GM23338 (cell line): ENCODE results near the gene RADIL. TPM values are rescaled to one million over a fixed set of nuclear protein-coding genes. Genes with fewer than 3 reads are reported as not detected.

Experiments
- ATAC-seq: fragments of 200-7000 bp; cut with Tn5 transposase; 3 replicates; pipeline ENCODE4 v1.9.1; 2020
- DNase-seq: peaks from one replicate; pipeline ENCODE4 v3.0.0-alpha.2; 2015; ENCODE audit warnings: low spot score
- H2AFZ ChIP-seq: fragments of 200-600 bp; sonication (generic); 2 replicates; pipeline ENCODE4 v1.8.0; 2016; ENCODE audit warnings: antibody characterized with exemption, mild to moderate bottlenecking, moderate library complexity
- H3F3A ChIP-seq: fragments of 200-600 bp; sonication (generic); replicated peaks from 2 replicates; pipeline ENCODE4 v1.8.0; 2017; ENCODE audit warnings: antibody characterized with exemption, mixed run types, low read depth
- H3K27ac ChIP-seq: fragments of 200-600 bp; sonication (generic); 2 replicates; pipeline ENCODE4 v1.6.1; 2016; ENCODE audit warnings: low read depth
- H3K27me3 ChIP-seq: fragments of 200-600 bp; sonication (generic); 2 replicates; pipeline ENCODE4 v1.8.0; 2016; ENCODE audit warnings: mild to moderate bottlenecking, mixed run types, moderate library complexity; ENCODE audit not compliant: insufficient read depth
- H3K36me3 ChIP-seq: fragments of 200-600 bp; sonication (generic); 2 replicates; pipeline ENCODE4 v1.8.0; 2016; ENCODE audit warnings: mild to moderate bottlenecking; ENCODE audit not compliant: insufficient read depth
- H3K4me1 ChIP-seq: fragments of 200-600 bp; sonication (generic); 2 replicates; pipeline ENCODE4 v1.8.0; 2016; ENCODE audit warnings: mild to moderate bottlenecking, moderate library complexity; ENCODE audit not compliant: insufficient read depth
- H3K4me2 ChIP-seq: fragments of 200-600 bp; sonication (generic); 2 replicates; pipeline ENCODE4 v1.7.1; 2017; ENCODE audit warnings: mixed run types
- H3K4me3 ChIP-seq: fragments of 200-600 bp; sonication (generic); 2 replicates; pipeline ENCODE4 v1.6.1; 2016; ENCODE audit warnings: mixed run types
- H3K79me2 ChIP-seq: fragments of 200-600 bp; sonication (generic); replicated peaks from 2 replicates; pipeline ENCODE4 v1.8.0; 2017; ENCODE audit warnings: mild to moderate bottlenecking; ENCODE audit not compliant: insufficient read depth
- H3K9me2 ChIP-seq: fragments of 200-600 bp; sonication (generic); 2 replicates; pipeline ENCODE4 v1.8.0; 2017; ENCODE audit not compliant: insufficient read depth
- H4K20me1 ChIP-seq: fragments of 200-600 bp; sonication (generic); replicated peaks from 2 replicates; pipeline ENCODE4 v1.8.0; 2017; ENCODE audit warnings: mild to moderate bottlenecking; ENCODE audit not compliant: insufficient read depth
- H3K27ac Mint-ChIP-seq: 2 replicates; pipeline ENCODE4 v1.8.0; 2020; ENCODE audit warnings: inconsistent platforms, mild to moderate bottlenecking, moderate library complexity, mixed read lengths
- H3K27me3 Mint-ChIP-seq: 3 replicates; pipeline ENCODE4 v1.8.0; 2022; ENCODE audit warnings: low read depth, mild to moderate bottlenecking, moderate library complexity, mixed read lengths, inconsistent platforms; ENCODE audit not compliant: insufficient read depth, poor library complexity
- H3K36me3 Mint-ChIP-seq: 3 replicates; pipeline ENCODE4 v1.8.0; 2021; ENCODE audit warnings: low read depth, mild to moderate bottlenecking, inconsistent platforms, moderate library complexity, mixed read lengths
- H3K4me1 Mint-ChIP-seq: 3 replicates; pipeline ENCODE4 v1.8.0; 2020; ENCODE audit warnings: mild to moderate bottlenecking, inconsistent platforms, mixed read lengths
- H3K4me3 Mint-ChIP-seq: 3 replicates; pipeline ENCODE4 v1.8.0; 2021; ENCODE audit warnings: moderate library complexity, mild to moderate bottlenecking, inconsistent platforms, mixed read lengths
- H3K9me3 Mint-ChIP-seq: 3 replicates; pipeline ENCODE4 v1.8.0; 2020; ENCODE audit warnings: moderate library complexity, mild to moderate bottlenecking, inconsistent platforms, mixed read lengths
- CREB1 ChIP-seq: fragments of 250-450 bp; sonication (Bioruptor Pico); IDR thresholded peaks from 2 replicates; pipeline ENCODE4 v1.5.0; 2020; ENCODE audit warnings: low read depth, mild to moderate bottlenecking, moderate library complexity
- EZH2 ChIP-seq: fragments of 200-600 bp; sonication (generic); IDR thresholded peaks from one replicate; pipeline ENCODE4 v1.8.0; 2017; ENCODE audit warnings: antibody characterized with exemption, mild to moderate bottlenecking, low read depth; ENCODE audit not compliant: unreplicated experiment
- EZH2phosphoT487 ChIP-seq: fragments of 200-600 bp; sonication (generic); IDR thresholded peaks from one replicate; pipeline ENCODE4 v1.8.1; 2018; ENCODE audit warnings: antibody characterized with exemption; ENCODE audit not compliant: unreplicated experiment
- POLR2AphosphoS5 ChIP-seq: IDR thresholded peaks from 2 replicates; pipeline ENCODE4 v1.6.1; 2016; ENCODE audit warnings: antibody characterized with exemption, low read depth
- STAT1 ChIP-seq: IDR thresholded peaks from one replicate; pipeline ENCODE4 v1.6.1; 2016; ENCODE audit warnings: antibody characterized with exemption; ENCODE audit not compliant: unreplicated experiment
- ZNF114 ChIP-seq: fragments of 250-450 bp; sonication (Bioruptor Pico); IDR thresholded peaks from 2 replicates; pipeline ENCODE4 v1.5.0; 2020; ENCODE audit warnings: mild to moderate bottlenecking, moderate library complexity
- ZNF331 ChIP-seq: fragments of 250-450 bp; sonication (Bioruptor Pico); IDR thresholded peaks from 2 replicates; pipeline ENCODE4 v1.5.0; 2020; ENCODE audit warnings: low read depth, mild to moderate bottlenecking, moderate library complexity
- ZNF462 ChIP-seq: fragments of 250-450 bp; sonication (Bioruptor Pico); IDR thresholded peaks from 2 replicates; pipeline ENCODE4 v1.5.0; 2020; ENCODE audit warnings: mild to moderate bottlenecking, moderate library complexity
- polyA plus RNA-seq: library from polyadenylated mRNA; unstranded; fragments of >200 nt; fragmentation: Nextera tagmentation; extraction: Ambion mirVana; gene quantifications from 2 replicates; pipeline ENCODE4 v1.2.1, GENCODE V29; 2016
- total RNA-seq: library from RNA; depleted of rRNA; stranded (reverse); fragments of >200 nt; shearing (Covaris generic); gene quantifications from 2 replicates; pipeline ENCODE4 v1.2.3, GENCODE V29; 2014
- TF ChIP-seq, protein P1 (sequence below), 2 experiments: fragments of 200-600 bp in 1 of 2; sonication (generic) in 1 of 2; conservative IDR thresholded peaks; 2 replicates each; pipeline versions ENCODE4 v1.5.1 to v1.6.1; 2016 to 2017; ENCODE audit warnings: antibody characterized with exemption in 2 of 2, low read depth in 2 of 2, mild to moderate bottlenecking in 2 of 2, moderate library complexity in 1 of 2

Gene RADIL
- total and polyA plus RNA-seq, 2 experiments from 2014 or later: 4.3 to 9.8 TPM

- Histone ChIP-seq H2AFZ (no peak overlapping the region), H3K36me3 (no peaks in the 10 kb centered on the region), H3K4me1 (peaks cover 6% of the 10 kb centered on the region), H3F3A (no peaks in the 10 kb centered on the region), H3K9me2 (no peaks in the 10 kb centered on the region), H3K27ac (no peak overlapping the region), H3K4me3 (no peak overlapping the region), H3K27me3 (no peaks in the 10 kb centered on the region), H3K79me2 (no peaks in the 10 kb centered on the region), H4K20me1 (no peaks in the 10 kb centered on the region; the same call in 1 of the 2 replicates), H3K4me2 (no peak overlapping the region)
- peak; percentile 86 for ATAC-seq
- TF ChIP-seq ZNF331: no peak
- TF ChIP-seq, protein P1, sequence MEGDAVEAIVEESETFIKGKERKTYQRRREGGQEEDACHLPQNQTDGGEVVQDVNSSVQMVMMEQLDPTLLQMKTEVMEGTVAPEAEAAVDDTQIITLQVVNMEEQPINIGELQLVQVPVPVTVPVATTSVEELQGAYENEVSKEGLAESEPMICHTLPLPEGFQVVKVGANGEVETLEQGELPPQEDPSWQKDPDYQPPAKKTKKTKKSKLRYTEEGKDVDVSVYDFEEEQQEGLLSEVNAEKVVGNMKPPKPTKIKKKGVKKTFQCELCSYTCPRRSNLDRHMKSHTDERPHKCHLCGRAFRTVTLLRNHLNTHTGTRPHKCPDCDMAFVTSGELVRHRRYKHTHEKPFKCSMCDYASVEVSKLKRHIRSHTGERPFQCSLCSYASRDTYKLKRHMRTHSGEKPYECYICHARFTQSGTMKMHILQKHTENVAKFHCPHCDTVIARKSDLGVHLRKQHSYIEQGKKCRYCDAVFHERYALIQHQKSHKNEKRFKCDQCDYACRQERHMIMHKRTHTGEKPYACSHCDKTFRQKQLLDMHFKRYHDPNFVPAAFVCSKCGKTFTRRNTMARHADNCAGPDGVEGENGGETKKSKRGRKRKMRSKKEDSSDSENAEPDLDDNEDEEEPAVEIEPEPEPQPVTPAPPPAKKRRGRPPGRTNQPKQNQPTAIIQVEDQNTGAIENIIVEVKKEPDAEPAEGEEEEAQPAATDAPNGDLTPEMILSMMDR (conservative IDR thresholded peaks at IDR 0.05; ENCODE audit: low read depth in 2 of 2): peak; percentile 58 to 95
- Mint-ChIP-seq H3K4me1 (peaks cover 10% of the 10 kb centered on the region), H3K9me3 (no peaks in the 10 kb centered on the region; the same call in 2 of the 3 replicates), H3K4me3 (no peak overlapping the region), H3K27ac (no peak overlapping the region; the same call in 1 of the 2 replicates), H3K36me3 (peaks cover 7% of the 10 kb centered on the region), H3K27me3 (peaks cover 10% of the 10 kb centered on the region)
- peak; percentile 80 for DNase-seq
Observed at GRCh38 chr7:4797858-4798705, 85.4 kb downstream of the RADIL start.

DNA sequence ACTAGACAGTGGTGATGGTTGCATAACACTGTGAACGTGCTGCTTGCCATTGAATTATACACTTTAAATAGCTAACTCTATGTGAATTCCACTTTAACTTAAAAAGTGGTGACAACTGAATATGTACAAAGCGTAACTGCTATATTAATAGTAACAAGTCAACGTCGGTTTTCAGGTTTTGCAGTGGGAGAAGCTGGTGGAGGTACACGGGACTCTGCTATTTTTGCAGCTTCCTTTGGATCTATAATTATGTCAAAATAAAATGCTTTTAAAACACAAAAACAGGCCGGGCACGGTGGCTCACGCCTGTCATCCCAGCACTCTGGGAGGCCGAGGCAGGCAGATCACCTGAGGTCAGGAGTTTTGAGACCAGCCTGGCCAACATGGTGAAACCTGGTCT, 87.1 kb downstream of the RADIL start:
- Histone ChIP-seq H3K9me2 (no peaks in the 10 kb centered on the region), H3K4me2 (no peak overlapping the region), H2AFZ (no peak overlapping the region), H3K36me3 (no peaks in the 10 kb centered on the region), H3K4me1 (peaks cover 6% of the 10 kb centered on the region), H3K27me3 (no peaks in the 10 kb centered on the region), H3F3A (no peaks in the 10 kb centered on the region), H3K27ac (no peak overlapping the region), H3K79me2 (no peaks in the 10 kb centered on the region), H4K20me1 (no peaks in the 10 kb centered on the region; the same call in 1 of the 2 replicates), H3K4me3 (no peak overlapping the region)
- DNase-seq (no peak), ATAC-seq (no peak)
- H3K4me1 Mint-ChIP-seq: peaks cover 13% of the 10 kb centered on the region
- peaks cover 12% of the 10 kb centered on the region for H3K27me3 Mint-ChIP-seq
- H3K9me3 Mint-ChIP-seq: no peaks in the 10 kb centered on the region; the same call in 2 of the 3 replicates
- H3K36me3 Mint-ChIP-seq: peaks cover 10% of the 10 kb centered on the region
- H3K27ac Mint-ChIP-seq: no peak overlapping the region
- no peak overlapping the region for H3K4me3 Mint-ChIP-seq
- no peak for TF ChIP-seq ZNF114 (CRISPR knock-in tag)
- no peak for TF ChIP-seq EZH2
- no peak for TF ChIP-seq POLR2AphosphoS5
- TF ChIP-seq CREB1: no peak
- no peak for TF ChIP-seq ZNF331
- no peak for TF ChIP-seq ZNF462 (CRISPR knock-in tag)
- TF ChIP-seq, protein P1 (conservative IDR thresholded peaks at IDR 0.05; ENCODE audit: low read depth in 2 of 2): no peak
- TF ChIP-seq EZH2phosphoT487: no peak
- TF ChIP-seq STAT1: no peak
